Parathyroid adenoma (tissue), 2 donors: ENCODE data around the gene CHRD.

Experiments
- H2AFZ ChIP-seq: fragments of 300-600 bp; sonication (generic); one replicate; pipeline ENCODE4 v1.7.0; 2017; ENCODE audit warnings: antibody characterized with exemption, mild to moderate bottlenecking
- H3K27ac ChIP-seq: fragments of 300-600 bp; sonication (generic); one replicate; pipeline ENCODE4 v1.7.0; 2017
- H3K27me3 ChIP-seq: fragments of 300-600 bp; sonication (generic); one replicate; pipeline ENCODE4 v1.7.0; 2017; ENCODE audit warnings: low read length; ENCODE audit not compliant: control insufficient read depth, insufficient read depth
- H3K36me3 ChIP-seq: fragments of 300-600 bp; sonication (generic); one replicate; pipeline ENCODE4 v1.7.0; 2017; ENCODE audit warnings: low read length; ENCODE audit not compliant: control insufficient read depth, insufficient read depth
- H3K4me1 ChIP-seq: fragments of 300-600 bp; sonication (generic); one replicate; pipeline ENCODE4 v1.7.0; 2017; ENCODE audit warnings: control low read depth
- H3K4me2 ChIP-seq: fragments of 300-600 bp; sonication (generic); one replicate; pipeline ENCODE4 v1.7.0; 2017; ENCODE audit warnings: low read length
- H3K4me3 ChIP-seq: fragments of 300-600 bp; sonication (generic); one replicate; pipeline ENCODE4 v1.7.0; 2017; ENCODE audit warnings: low read depth, low read length
- H3K79me2 ChIP-seq: fragments of 300-600 bp; sonication (generic); one replicate; pipeline ENCODE4 v1.7.0; 2017; ENCODE audit warnings: control low read depth
- H3K9ac ChIP-seq: fragments of 300-600 bp; sonication (generic); one replicate; pipeline ENCODE4 v1.7.0; 2017; ENCODE audit warnings: mild to moderate bottlenecking
- H3K9me3 ChIP-seq: fragments of 300-600 bp; sonication (generic); one replicate; pipeline ENCODE4 v1.7.0; 2017; ENCODE audit warnings: low read length; ENCODE audit not compliant: control insufficient read depth
- TF ChIP-seq, protein P1 (sequence below): fragments of 300-600 bp; sonication (generic); IDR thresholded peaks from one replicate; pipeline ENCODE4 v1.7.0; 2017; ENCODE audit warnings: antibody characterized with exemption, mild to moderate bottlenecking
- donor health status: primary hyperparathyroidism.

The CHRD gene

DNA sequence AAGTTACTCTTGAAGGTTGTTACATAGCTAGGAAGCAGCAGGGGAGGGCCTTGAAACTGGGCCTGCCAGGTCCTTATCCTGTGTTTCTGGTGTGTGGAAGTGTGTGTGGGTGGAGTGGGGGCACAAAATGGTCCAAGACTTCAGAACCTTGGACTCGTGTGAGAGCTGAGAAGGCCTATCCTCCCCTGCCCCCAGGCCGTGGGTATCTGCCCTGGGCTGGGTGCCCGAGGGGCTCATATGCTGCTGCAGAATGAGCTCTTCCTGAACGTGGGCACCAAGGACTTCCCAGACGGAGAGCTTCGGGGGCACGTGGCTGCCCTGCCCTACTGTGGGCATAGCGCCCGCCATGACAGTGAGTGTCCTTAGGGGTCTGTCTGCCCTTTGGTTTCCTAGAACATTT is 4.5 kb downstream of the CHRD start:
- H3K79me2 ChIP-seq: no peaks in the 10 kb centered on the region
- no peak overlapping the region for H3K9ac ChIP-seq
- TF ChIP-seq, protein P1, sequence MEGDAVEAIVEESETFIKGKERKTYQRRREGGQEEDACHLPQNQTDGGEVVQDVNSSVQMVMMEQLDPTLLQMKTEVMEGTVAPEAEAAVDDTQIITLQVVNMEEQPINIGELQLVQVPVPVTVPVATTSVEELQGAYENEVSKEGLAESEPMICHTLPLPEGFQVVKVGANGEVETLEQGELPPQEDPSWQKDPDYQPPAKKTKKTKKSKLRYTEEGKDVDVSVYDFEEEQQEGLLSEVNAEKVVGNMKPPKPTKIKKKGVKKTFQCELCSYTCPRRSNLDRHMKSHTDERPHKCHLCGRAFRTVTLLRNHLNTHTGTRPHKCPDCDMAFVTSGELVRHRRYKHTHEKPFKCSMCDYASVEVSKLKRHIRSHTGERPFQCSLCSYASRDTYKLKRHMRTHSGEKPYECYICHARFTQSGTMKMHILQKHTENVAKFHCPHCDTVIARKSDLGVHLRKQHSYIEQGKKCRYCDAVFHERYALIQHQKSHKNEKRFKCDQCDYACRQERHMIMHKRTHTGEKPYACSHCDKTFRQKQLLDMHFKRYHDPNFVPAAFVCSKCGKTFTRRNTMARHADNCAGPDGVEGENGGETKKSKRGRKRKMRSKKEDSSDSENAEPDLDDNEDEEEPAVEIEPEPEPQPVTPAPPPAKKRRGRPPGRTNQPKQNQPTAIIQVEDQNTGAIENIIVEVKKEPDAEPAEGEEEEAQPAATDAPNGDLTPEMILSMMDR: no peak
- no peaks in the 10 kb centered on the region for H3K4me1 ChIP-seq
- H3K27me3 ChIP-seq: no peaks in the 10 kb centered on the region
- no peaks in the 10 kb centered on the region for H3K9me3 ChIP-seq
- H2AFZ ChIP-seq: no peak overlapping the region
- H3K4me3 ChIP-seq: no peak overlapping the region
- no peaks in the 10 kb centered on the region for H3K36me3 ChIP-seq
- no peak overlapping the region for H3K27ac ChIP-seq
- H3K4me2 ChIP-seq: no peak overlapping the region

DNA sequence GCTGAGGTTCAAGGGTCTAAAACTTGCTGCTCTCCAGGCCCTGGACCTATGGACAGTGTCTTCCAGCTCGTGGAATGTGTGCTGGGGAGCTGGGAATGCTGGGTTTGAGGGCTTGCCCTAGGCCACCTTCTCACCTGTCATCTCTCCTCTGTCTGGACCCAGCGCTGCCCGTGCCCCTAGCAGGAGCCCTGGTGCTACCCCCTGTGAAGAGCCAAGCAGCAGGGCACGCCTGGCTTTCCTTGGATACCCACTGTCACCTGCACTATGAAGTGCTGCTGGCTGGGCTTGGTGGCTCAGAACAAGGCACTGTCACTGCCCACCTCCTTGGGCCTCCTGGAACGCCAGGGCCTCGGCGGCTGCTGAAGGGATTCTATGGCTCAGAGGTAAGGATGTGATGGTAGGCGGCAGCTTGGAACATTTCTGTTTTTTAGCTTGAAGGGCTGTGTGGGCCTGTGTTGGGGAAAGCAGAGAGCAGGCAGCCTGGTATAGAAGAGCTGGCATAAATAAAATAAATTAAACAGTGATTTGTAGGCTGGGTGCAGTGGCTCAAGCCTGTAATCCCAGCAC is 5.1 kb downstream of the CHRD start:
- Histone ChIP-seq H2AFZ (no peak overlapping the region), H3K27ac (no peak overlapping the region), H3K4me2 (no peak overlapping the region), H3K4me3 (no peak overlapping the region), H3K27me3 (no peaks in the 10 kb centered on the region), H3K36me3 (no peaks in the 10 kb centered on the region), H3K79me2 (no peaks in the 10 kb centered on the region), H3K4me1 (no peaks in the 10 kb centered on the region), H3K9ac (no peak overlapping the region), H3K9me3 (no peaks in the 10 kb centered on the region)
- TF ChIP-seq, protein P1: no peak

DNA sequence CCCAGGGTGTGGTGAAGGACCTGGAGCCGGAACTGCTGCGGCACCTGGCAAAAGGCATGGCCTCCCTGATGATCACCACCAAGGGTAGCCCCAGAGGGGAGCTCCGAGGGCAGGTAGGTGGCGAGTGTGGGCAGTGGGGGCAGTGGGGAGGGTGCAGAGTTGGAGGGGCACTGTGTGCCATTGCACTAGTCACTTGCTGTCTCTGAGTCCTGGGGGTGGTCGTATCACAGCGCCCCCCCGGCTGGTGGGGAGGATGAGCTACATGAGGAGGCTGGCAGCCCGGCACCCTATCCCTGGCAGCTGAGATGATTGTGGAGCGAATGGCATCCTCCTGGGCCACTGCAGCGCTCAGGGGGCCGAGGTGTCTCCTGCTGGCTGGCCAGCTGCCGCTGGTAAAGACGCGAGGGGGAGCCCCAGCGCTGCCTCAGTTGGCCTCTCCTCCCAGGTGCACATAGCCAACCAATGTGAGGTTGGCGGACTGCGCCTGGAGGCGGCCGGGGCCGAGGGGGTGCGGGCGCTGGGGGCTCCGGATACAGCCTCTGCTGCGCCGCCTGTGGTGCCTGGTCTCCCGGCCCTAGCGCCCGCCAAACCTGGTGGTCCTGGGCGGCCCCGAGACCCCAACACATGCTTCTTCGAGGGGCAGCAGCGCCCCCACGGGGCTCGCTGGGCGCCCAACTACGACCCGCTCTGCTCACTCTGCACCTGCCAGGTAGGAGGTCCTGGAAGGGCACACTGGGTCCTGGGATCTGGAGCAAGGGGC is 6.4 kb downstream of the CHRD start:
- H3K36me3 ChIP-seq: no peaks in the 10 kb centered on the region
- no peaks in the 10 kb centered on the region for H3K79me2 ChIP-seq
- H3K4me3 ChIP-seq: no peak overlapping the region
- H3K27me3 ChIP-seq: no peaks in the 10 kb centered on the region
- no peaks in the 10 kb centered on the region for H3K9me3 ChIP-seq
- H3K4me1 ChIP-seq: no peaks in the 10 kb centered on the region
- H3K9ac ChIP-seq: no peak overlapping the region
- H2AFZ ChIP-seq: no peak overlapping the region
- H3K4me2 ChIP-seq: no peak overlapping the region
- TF ChIP-seq, protein P1: no peak
- H3K27ac ChIP-seq: no peak overlapping the region

DNA sequence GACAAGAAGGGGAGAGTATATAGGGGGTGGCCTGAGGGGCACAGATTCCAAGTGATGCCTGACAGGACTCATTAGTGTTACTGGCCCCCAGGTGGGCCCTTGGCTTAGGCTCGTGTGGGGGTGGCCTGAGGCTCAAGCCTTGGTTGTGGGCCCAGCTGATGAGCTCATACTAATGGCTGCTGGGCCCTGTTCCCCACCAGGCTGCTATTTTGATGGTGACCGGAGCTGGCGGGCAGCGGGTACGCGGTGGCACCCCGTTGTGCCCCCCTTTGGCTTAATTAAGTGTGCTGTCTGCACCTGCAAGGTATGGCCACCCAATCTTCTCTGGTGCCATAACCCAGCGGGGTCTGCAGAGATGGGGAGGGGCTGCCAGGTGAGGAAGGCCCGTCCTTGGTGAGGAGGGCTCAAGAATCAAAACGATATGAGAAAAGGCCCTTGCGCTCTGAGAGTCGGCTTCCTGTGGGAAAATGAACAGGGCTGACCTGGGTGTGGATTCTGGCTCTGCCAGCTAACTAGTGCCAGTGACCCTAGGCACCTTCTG is 7.4 kb downstream of the CHRD start:
- H3K4me1 ChIP-seq: no peaks in the 10 kb centered on the region
- H3K4me3 ChIP-seq: no peak overlapping the region
- no peak overlapping the region for H3K27ac ChIP-seq
- no peaks in the 10 kb centered on the region for H3K27me3 ChIP-seq
- TF ChIP-seq, protein P1: no peak
- H3K4me2 ChIP-seq: no peak overlapping the region
- no peak overlapping the region for H2AFZ ChIP-seq
- H3K79me2 ChIP-seq: no peaks in the 10 kb centered on the region
- no peaks in the 10 kb centered on the region for H3K9me3 ChIP-seq
- H3K36me3 ChIP-seq: no peaks in the 10 kb centered on the region
- no peak overlapping the region for H3K9ac ChIP-seq
